T-helper 1 cell treated with Interleukin-12 subunit alpha and Interleukin-12 subunit beta and Interleukin-4 antibody, amounts not matched to agents 30 μg/mL and 1 μg/mL, for 36 hours (primary cell): ENCODE measurements around the gene FBXO8.
"Not testable (repeated sequence)": the region's sequence is repeated elsewhere in the genome, so short reads cannot be mapped to it uniquely, and the experiment has no call there.

Source experiments
- H3K27ac Mint-ChIP-seq: one replicate; pipeline ENCODE4 v1.8.0; 2021; ENCODE audit warnings: mild to moderate bottlenecking, mixed read lengths
- H3K27me3 Mint-ChIP-seq: one replicate; pipeline ENCODE4 v1.8.0; 2021; ENCODE audit warnings: low read depth, mixed read lengths
- H3K36me3 Mint-ChIP-seq: one replicate; pipeline ENCODE4 v1.8.0; 2021; ENCODE audit warnings: low read depth, mixed read lengths
- H3K4me1 Mint-ChIP-seq: one replicate; pipeline ENCODE4 v1.8.0; 2021; ENCODE audit warnings: low read depth, mixed read lengths
- H3K4me3 Mint-ChIP-seq: one replicate; pipeline ENCODE4 v1.8.0; 2021; ENCODE audit warnings: mild to moderate bottlenecking, moderate library complexity, mixed read lengths
- H3K9me3 Mint-ChIP-seq: one replicate; pipeline ENCODE4 v1.8.0; 2021; ENCODE audit warnings: mixed read lengths

The FBXO8 gene

DNA sequence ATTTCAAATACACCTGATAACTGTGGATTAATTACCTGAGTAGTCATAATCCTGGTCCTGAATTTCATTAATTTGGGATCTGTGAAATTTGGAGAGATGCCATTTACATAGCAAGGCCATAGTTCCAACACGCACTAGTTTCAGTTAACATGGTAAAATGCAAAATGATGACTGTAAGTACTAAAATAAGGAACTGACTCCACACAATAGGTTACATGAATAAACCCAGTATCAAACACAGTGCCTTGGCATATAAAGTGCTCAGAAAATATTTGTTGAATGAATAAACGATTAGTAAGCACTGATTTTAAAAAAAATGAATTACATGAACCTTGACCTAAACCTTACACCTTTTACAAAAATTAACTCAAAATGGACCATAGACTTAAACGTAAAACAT lies 9.0 kb downstream of the FBXO8 start:
- H3K36me3 Mint-ChIP-seq = peaks cover 5% of the 10 kb centered on the region
- H3K9me3 Mint-ChIP-seq = peaks cover 5% of the 10 kb centered on the region
- H3K27me3 Mint-ChIP-seq = no peaks in the 10 kb centered on the region
- peaks cover 2% of the 10 kb centered on the region for H3K4me1 Mint-ChIP-seq
- H3K27ac Mint-ChIP-seq = no peak overlapping the region
- H3K4me3 Mint-ChIP-seq = no peak overlapping the region

DNA sequence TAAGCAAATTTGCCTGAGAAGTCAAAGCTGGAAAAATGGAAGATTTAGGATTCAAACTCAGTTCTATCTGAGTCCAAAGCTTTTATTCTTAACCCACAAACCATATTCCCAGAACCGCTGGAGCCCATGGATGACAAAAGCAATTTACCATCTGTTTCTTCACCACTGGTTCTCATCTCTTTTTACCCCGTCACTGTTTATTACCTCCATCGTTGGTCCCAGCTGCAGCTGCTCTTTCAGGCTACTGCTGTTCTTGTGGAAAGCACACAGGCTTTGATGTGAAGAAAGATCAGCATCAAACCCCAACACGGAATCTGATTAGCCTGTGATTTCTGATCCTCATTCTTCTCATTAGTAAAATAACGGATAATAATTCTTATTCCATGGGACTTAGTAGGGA lies 9.5 kb downstream of the FBXO8 start:
- Mint-ChIP-seq H3K4me1 (peaks cover 1% of the 10 kb centered on the region), H3K27me3 (no peaks in the 10 kb centered on the region), H3K9me3 (no peaks in the 10 kb centered on the region), H3K4me3 (no peak overlapping the region), H3K27ac (no peak overlapping the region), H3K36me3 (no peaks in the 10 kb centered on the region)

DNA sequence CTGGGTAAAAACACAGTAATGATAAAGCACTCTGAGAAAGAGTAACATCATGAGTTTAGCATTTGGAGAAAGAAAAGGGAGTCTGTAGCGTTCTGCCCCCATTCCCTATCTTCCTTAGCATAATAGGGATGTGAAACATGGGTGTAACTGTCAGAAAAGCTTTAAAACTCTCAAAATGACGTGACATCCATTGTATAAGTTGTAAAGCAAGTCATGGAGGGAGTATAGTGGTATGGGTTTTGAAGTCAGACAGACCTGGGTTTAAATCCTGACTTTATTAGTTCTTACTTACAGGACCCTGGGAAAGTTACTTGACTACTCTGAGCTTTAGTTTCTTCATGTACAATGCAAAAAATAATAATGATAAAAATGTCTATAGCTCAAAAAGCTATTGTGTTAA lies 17.1 kb downstream of the FBXO8 start:
- Mint-ChIP-seq H3K4me1 (no peaks in the 10 kb centered on the region), H3K4me3 (no peak overlapping the region), H3K27ac (no peak overlapping the region), H3K36me3 (no peaks in the 10 kb centered on the region), H3K27me3 (no peaks in the 10 kb centered on the region), H3K9me3 (no peaks in the 10 kb centered on the region)

DNA sequence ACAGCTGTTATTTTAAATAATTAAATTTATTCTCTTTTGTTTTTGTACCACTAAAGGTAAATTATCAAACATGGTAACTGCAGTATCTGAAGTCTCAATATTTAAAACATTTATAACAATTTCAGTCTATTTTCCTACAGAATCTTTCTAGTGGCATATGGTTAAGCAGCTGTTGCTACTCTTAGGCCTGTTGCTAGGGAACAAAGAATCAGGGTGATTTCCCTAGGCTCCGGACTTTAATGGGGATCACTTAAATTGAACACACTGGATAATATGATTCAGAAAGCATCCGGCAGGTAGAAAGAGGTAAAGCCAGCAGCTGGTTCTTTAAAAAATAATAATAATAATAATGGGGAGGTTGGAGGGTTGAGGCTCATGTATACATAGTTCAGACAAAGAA lies 17.6 kb downstream of the FBXO8 start:
- no peaks in the 10 kb centered on the region for H3K36me3 Mint-ChIP-seq
- no peaks in the 10 kb centered on the region for H3K27me3 Mint-ChIP-seq
- no peaks in the 10 kb centered on the region for H3K9me3 Mint-ChIP-seq
- H3K27ac Mint-ChIP-seq = no peak overlapping the region
- no peaks in the 10 kb centered on the region for H3K4me1 Mint-ChIP-seq
- H3K4me3 Mint-ChIP-seq = no peak overlapping the region

DNA sequence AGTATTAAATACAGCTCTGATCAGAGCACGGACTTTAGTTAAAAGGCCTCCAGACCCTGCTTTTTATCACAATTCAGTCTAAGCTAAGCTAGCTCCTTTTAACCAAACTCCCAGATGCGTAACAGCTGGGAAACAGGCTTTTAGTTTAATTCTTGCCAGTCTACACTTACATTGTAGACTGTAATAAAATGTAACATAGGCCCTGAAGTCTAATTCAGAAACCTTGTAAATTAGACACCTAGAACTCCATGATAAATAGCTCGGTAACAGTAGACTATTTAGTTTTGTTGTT lies 20.1 kb downstream of the FBXO8 start:
- Mint-ChIP-seq H3K27me3 (no peaks in the 10 kb centered on the region), H3K4me1 (no peaks in the 10 kb centered on the region), H3K9me3 (no peaks in the 10 kb centered on the region), H3K27ac (no peak overlapping the region), H3K4me3 (no peak overlapping the region), H3K36me3 (no peaks in the 10 kb centered on the region)

DNA sequence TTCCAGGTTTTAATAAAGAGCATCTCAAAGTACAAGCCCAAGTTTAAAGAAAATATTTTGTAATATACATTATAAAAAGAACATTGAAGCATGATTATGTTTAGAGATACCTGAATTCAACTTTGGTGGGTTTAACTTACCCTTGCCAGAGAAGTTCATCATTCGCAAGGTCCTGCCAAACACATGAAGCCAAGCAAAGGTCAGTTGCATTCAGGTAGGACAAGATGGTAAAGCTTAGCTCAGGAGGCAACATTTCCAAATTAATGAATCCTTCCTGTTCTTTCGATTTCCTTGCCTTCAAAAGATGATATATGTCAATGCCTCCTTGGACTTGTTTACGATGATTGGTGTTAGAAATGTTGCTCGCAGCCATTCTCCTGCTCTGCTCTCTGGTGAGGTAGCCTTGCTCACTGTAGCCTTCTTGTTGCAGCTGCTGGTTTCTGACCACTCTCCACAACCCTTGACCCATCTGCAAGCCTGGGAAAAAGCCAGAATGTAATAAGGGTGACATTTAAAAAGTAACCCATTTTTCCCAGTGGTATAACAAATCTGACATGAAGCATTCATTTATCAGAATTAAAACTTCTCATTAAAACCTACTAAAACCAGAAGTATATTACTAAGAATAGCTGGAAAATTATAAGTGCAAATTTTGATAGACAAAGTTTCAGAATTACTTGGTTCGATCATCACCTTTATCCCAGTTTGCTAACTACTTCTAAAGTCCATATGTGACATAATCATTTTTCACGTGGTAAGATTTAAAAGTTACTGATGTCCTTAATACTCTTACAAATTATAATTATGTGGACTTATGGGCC lies 20.6 kb downstream of the FBXO8 start:
- Mint-ChIP-seq H3K9me3 (no peaks in the 10 kb centered on the region), H3K27ac (no peak overlapping the region), H3K27me3 (no peaks in the 10 kb centered on the region), H3K4me1 (no peaks in the 10 kb centered on the region), H3K4me3 (no peak overlapping the region), H3K36me3 (no peaks in the 10 kb centered on the region)

DNA sequence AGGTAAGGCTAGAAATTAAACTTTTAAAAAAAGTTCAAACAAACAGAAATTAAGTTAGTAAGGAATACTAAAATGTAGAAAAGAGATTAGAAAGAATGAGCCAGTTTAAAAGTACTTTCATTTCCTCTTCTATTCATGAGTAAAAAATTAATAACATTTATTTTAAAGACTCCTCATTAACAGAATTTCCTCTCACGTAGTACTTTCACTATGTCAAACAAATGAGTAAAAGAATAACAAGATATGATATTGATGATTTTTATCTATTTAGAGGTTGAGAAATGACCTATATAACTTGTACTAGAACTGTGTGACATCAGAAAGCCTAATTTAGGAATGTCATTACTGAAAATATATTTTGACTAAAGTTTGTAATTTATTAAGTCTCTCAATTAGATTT lies 22.0 kb downstream of the FBXO8 start:
- not testable (repeated sequence) for H3K4me1 Mint-ChIP-seq, H3K4me3 Mint-ChIP-seq, H3K27me3 Mint-ChIP-seq, H3K36me3 Mint-ChIP-seq, H3K27ac Mint-ChIP-seq, H3K9me3 Mint-ChIP-seq

DNA sequence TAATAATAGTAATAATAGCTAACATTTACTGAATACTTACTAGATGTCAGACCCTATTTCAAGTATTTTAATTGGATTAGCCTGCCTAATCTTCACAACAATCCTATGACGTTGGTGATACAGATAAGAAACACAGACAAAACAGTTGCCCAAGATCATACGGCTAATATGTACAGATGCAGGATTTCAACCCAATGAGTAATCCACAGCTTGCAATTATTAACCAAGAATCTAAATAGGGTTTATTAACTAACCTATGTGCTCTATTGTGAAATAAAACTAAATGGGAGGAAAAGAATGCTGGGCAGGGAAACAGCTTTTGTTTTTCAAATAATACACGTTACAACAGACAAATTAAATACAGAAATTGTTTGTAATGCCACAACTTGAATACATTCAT lies 23.4 kb downstream of the FBXO8 start:
- Mint-ChIP-seq H3K36me3 (peaks cover 3% of the 10 kb centered on the region), H3K27me3 (no peaks in the 10 kb centered on the region), H3K27ac (no peak overlapping the region), H3K4me1 (no peaks in the 10 kb centered on the region), H3K4me3 (no peak overlapping the region), H3K9me3 (no peaks in the 10 kb centered on the region)

DNA sequence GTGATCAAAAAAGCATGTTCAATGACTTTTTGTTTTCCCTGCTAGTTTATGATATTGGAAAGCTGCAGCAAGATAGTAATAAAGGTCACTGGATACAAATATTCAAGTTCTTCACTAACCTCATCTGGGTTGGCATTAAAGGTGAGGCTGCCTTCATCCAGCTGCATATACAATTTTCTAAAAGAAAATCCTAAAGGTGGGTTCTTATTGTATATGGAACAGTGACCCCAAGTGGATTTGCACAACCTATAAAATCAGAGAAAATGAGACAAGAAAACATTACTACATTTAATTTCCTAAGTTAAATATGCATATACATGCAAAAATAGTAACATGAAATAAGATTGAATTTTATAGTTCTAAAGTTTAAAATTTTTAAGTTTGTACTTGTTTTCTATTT lies 23.9 kb downstream of the FBXO8 start:
- H3K36me3 Mint-ChIP-seq = peaks cover 3% of the 10 kb centered on the region
- H3K27me3 Mint-ChIP-seq = no peaks in the 10 kb centered on the region
- no peaks in the 10 kb centered on the region for H3K4me1 Mint-ChIP-seq
- H3K4me3 Mint-ChIP-seq = no peak overlapping the region
- H3K9me3 Mint-ChIP-seq = no peaks in the 10 kb centered on the region
- H3K27ac Mint-ChIP-seq = no peak overlapping the region

DNA sequence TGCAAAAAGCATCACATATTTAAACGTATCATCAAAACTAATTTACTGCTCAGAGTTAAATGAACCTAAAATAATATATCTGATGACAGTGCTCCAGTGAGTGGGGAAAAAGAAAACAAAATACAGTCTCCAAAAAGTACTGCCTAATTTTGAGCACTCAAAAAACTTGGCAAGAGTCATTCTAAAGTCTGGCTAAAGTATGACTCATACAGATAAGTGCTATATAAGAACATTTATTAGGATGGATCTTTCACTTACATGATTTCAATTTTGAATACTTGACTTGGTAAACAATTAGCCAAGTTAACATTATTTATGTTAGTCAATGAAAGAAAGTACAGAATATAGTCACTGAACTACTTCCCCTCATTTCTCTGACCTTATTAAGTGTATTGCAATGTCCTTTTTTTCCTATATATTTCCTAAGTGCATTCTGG lies 27.2 kb downstream of the FBXO8 start:
- H3K4me3 Mint-ChIP-seq = no peak overlapping the region
- H3K36me3 Mint-ChIP-seq = peaks cover 3% of the 10 kb centered on the region

DNA sequence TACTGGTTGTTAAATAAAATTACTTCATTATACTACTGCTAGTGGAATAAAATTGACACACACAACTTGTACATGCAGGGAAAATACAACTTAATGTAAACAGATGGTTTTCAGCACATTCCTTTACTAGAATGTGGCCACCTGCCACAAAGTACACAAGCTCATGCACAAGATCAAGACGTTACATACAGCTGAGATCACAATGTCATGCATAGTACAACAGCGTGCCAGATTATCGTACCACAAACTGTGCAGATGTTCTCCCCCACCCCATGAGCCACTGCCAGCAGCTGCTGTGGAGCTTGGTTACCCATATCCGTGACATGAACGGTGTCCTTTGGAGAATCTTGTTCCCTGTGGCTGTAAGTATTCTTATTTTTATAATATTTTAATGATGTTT lies 27.7 kb downstream of the FBXO8 start:
- Mint-ChIP-seq H3K36me3 (peaks cover 3% of the 10 kb centered on the region), H3K9me3 (no peaks in the 10 kb centered on the region), H3K4me1 (peaks cover 3% of the 10 kb centered on the region), H3K4me3 (no peak overlapping the region), H3K27me3 (no peaks in the 10 kb centered on the region), H3K27ac (no peak overlapping the region)

More for the DNA sequence above, 27.2 kb downstream of the FBXO8 start:
- Mint-ChIP-seq H3K27ac (no peak overlapping the region), H3K27me3 (no peaks in the 10 kb centered on the region), H3K9me3 (no peaks in the 10 kb centered on the region), H3K4me1 (peaks cover 3% of the 10 kb centered on the region)

DNA sequence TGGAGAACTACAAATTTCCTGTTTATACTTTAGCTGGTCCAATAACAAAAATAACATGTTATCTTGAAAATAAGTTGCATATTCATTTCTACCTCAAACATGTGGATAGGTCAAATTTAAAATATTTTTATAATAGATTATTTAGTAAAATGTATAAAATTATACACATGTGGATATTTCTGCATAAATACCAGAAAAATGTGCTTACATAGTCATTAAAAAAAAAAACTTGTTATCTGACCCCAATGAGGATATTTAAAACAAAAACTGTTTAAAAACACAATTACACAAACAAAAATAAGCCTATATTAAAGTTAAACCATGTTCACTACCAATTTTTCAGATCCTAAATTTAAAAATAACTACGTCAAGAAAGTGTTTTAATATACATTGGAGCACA lies 28.1 kb downstream of the FBXO8 start:
- Mint-ChIP-seq H3K27me3 (no peaks in the 10 kb centered on the region), H3K36me3 (peaks cover 3% of the 10 kb centered on the region)

DNA sequence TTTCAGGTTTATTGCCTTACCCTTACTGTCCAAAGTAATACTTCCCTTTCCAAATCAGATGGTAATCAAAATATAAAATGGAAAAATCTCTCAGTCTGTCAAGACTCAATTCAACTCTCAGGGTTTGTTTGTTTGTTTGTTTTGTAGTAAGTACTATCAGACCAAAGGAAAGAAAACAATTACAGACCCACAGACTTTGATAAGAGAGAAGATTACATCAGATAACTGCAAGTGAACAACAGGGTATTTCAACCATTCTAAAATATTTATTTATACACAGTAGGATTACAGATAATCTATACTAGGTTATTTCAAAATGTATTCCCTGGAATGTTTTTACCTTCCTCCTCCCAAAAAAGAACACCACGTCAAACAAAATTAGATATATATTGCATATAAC lies 28.9 kb downstream of the FBXO8 start:
- Mint-ChIP-seq H3K27me3 (no peaks in the 10 kb centered on the region), H3K9me3 (no peaks in the 10 kb centered on the region), H3K27ac (no peak overlapping the region), H3K4me3 (no peak overlapping the region), H3K36me3 (peaks cover 5% of the 10 kb centered on the region), H3K4me1 (peaks cover 3% of the 10 kb centered on the region)

More for the DNA sequence above, 28.1 kb downstream of the FBXO8 start:
- H3K4me1 Mint-ChIP-seq = peaks cover 3% of the 10 kb centered on the region
- H3K4me3 Mint-ChIP-seq = no peak overlapping the region
- H3K27ac Mint-ChIP-seq = no peak overlapping the region
- H3K9me3 Mint-ChIP-seq = no peaks in the 10 kb centered on the region

DNA sequence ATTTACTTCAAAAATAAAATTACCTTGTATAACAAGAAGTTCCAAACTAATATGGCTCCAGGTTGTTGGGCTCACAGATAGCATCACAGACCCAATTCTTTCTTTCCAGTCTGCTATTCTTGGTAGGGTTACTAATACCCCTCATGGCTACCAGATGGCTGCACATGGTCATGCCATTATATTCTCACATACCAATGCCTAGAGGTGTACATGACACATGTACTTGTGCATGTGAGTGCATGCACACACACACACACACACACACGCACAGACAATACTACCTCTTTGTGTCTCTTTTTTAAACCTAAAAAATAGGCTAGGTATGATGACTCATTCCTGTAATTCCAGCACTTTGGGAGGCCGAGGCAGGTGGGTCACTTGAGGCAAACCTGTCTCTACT lies 31.1 kb downstream of the FBXO8 start:
- H3K4me1 Mint-ChIP-seq = peaks cover 3% of the 10 kb centered on the region
- no peaks in the 10 kb centered on the region for H3K9me3 Mint-ChIP-seq
- no peak overlapping the region for H3K4me3 Mint-ChIP-seq
- H3K27me3 Mint-ChIP-seq = no peaks in the 10 kb centered on the region
- peaks cover 5% of the 10 kb centered on the region for H3K36me3 Mint-ChIP-seq
- H3K27ac Mint-ChIP-seq = no peak overlapping the region

DNA sequence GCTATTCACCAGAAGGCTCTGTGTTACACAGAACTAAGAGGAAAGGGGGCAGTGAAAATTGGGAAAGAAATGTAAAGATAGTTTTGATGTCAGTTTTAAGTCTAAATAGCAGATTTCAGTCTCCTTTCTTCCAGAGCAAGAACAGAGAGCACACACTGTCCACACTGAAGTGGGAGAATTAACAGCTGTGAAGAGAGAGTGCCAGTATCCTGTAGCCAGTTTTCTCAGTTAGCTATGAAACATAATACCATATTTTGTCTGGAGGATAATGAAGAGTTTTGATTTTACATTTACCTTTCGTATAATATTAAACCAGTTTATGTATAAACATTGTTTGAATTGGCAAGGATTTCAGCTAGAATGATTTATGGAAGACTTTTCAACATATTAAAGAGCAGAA lies 35.1 kb downstream of the FBXO8 start:
- no peak overlapping the region for H3K27ac Mint-ChIP-seq
- H3K4me1 Mint-ChIP-seq = peaks cover 3% of the 10 kb centered on the region
- H3K27me3 Mint-ChIP-seq = no peaks in the 10 kb centered on the region
- no peak overlapping the region for H3K4me3 Mint-ChIP-seq
- no peaks in the 10 kb centered on the region for H3K9me3 Mint-ChIP-seq
- peaks cover 2% of the 10 kb centered on the region for H3K36me3 Mint-ChIP-seq

DNA sequence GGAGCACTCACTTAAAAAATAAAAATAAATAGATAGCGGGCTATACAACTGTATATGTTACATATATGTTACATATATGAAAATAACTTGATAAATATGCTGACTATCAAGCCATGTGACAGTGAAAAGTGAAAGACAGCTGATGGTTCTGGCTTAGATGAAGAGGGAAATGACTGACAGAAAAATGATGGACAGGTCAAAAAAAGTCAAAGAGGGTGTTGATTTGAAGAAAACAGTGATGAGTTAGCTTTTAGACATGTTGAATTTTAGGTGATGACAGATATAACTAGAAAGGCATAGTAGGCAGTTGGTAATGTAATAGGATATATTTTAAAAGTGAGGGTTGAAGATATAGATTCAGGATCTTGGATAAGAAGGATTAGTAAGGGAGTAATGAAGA lies 37.8 kb downstream of the FBXO8 start:
- H3K4me3 Mint-ChIP-seq = no peak overlapping the region
- H3K9me3 Mint-ChIP-seq = no peaks in the 10 kb centered on the region
- no peaks in the 10 kb centered on the region for H3K27me3 Mint-ChIP-seq
- no peaks in the 10 kb centered on the region for H3K4me1 Mint-ChIP-seq
- H3K36me3 Mint-ChIP-seq = peaks cover 2% of the 10 kb centered on the region
- H3K27ac Mint-ChIP-seq = no peak overlapping the region
